Keratinocyte (primary cell): ENCODE data around the gene TAGLN3. TPM values are rescaled to one million over a fixed set of nuclear protein-coding genes. Genes with fewer than 3 reads are reported as not detected.

ENCODE experiments used
- DNase-seq: peaks from one replicate; pipeline ENCODE4 v3.0.0-alpha.2; 2011; ENCODE audit warnings: low read depth, missing footprints, low spot score
- FAIRE-seq: peaks from 2 replicates; lab custom pipeline; 2011; peaks lifted over from hg19 to GRCh38; lab: Jason Lieb, UNC
- H2AFZ ChIP-seq: 2 replicates; pipeline ENCODE4 v1.6.0; 2012; ENCODE audit warnings: low read length, control low read depth, inconsistent platforms; ENCODE audit not compliant: control insufficient read depth
- H3K27ac ChIP-seq: 2 replicates; pipeline ENCODE4 v1.5.1; 2011; ENCODE audit warnings: low read length; ENCODE audit not compliant: control insufficient read depth, insufficient read depth
- H3K27me3 ChIP-seq: 3 replicates; pipeline ENCODE4 v1.6.0; 2011; ENCODE audit warnings: low read length; ENCODE audit not compliant: control insufficient read depth, insufficient read depth; ENCODE audit errors: extremely low read depth
- H3K36me3 ChIP-seq, 2 experiments: 2 replicates in 1 of 2; 3 replicates in 1 of 2; pipeline ENCODE4 v1.5.1; 2011; ENCODE audit warnings: low read length in 2 of 2, mild to moderate bottlenecking in 1 of 2; ENCODE audit not compliant: control insufficient read depth in 2 of 2, insufficient read depth in 2 of 2; ENCODE audit errors: extremely low read depth in 1 of 2
- H3K4me1 ChIP-seq: 3 replicates; pipeline ENCODE4 v1.5.1; 2011; ENCODE audit warnings: low read length; ENCODE audit not compliant: control insufficient read depth, insufficient read depth; ENCODE audit errors: extremely low read depth
- H3K4me2 ChIP-seq: 3 replicates; pipeline ENCODE4 v1.6.0; 2011; ENCODE audit warnings: low read depth, low read length; ENCODE audit not compliant: control insufficient read depth, insufficient read depth; ENCODE audit errors: extremely low read depth
- H3K4me3 ChIP-seq, 3 experiments: fragments of 200-600 bp in 1 of 3; sonication (generic) in 1 of 3; 2 replicates in 2 of 3; 3 replicates in 1 of 3; pipeline ENCODE4 v1.5.1; 2011 to 2016; ENCODE audit warnings: low read length in 3 of 3, mild to moderate bottlenecking in 3 of 3, control low read depth in 2 of 3, inconsistent platforms in 1 of 3, low read depth in 1 of 3, mixed read lengths in 1 of 3, mixed run types in 1 of 3, moderate library complexity in 1 of 3; ENCODE audit not compliant: control insufficient read depth in 2 of 3, insufficient read depth in 2 of 3; ENCODE audit errors: extremely low read depth in 1 of 3
- H3K79me2 ChIP-seq: 2 replicates; pipeline ENCODE4 v1.6.0; 2012; ENCODE audit warnings: low read length; ENCODE audit not compliant: control insufficient read depth, insufficient read depth
- H3K9ac ChIP-seq: 3 replicates; pipeline ENCODE4 v1.6.0; 2011; ENCODE audit warnings: low read length; ENCODE audit not compliant: control insufficient read depth, insufficient read depth; ENCODE audit errors: extremely low read depth
- H3K9me1 ChIP-seq: 3 replicates; pipeline ENCODE4 v1.6.0; 2011; ENCODE audit warnings: low read length; ENCODE audit not compliant: control insufficient read depth, insufficient read depth; ENCODE audit errors: extremely low read depth
- H3K9me3 ChIP-seq: 2 replicates; pipeline ENCODE4 v1.5.1; 2012; ENCODE audit warnings: low read depth, low read length; ENCODE audit not compliant: control insufficient read depth
- H4K20me1 ChIP-seq: 3 replicates; pipeline ENCODE4 v1.6.0; 2011; ENCODE audit warnings: low read length; ENCODE audit not compliant: control insufficient read depth, insufficient read depth; ENCODE audit errors: extremely low read depth
- EZH2 ChIP-seq: IDR thresholded peaks from one replicate; pipeline ENCODE4 v1.6.1; 2012; ENCODE audit warnings: inconsistent platforms, mild to moderate bottlenecking, low read length, moderate library complexity
- dilution Hi-C: fragments of 300-500 bp; cut with MboI; formaldehyde crosslinking; loops from one replicate; pipeline ENCODE4 v1.7.0; 2020; ENCODE audit warnings: low sequenced_read_pairs; ENCODE audit not compliant: extremely low pct_ligation_motif_present
- polyA plus RNA-seq, 5 experiments: library from polyadenylated mRNA; depleted of rRNA in 3 of 5; stranded (reverse) in 3 of 5; stranded (forward) in 1 of 5; unstranded in 1 of 5; fragments of >200 nt; gene quantifications; 1 replicate in 1 of 5; 2 replicates in 3 of 5; 3 replicates in 1 of 5; pipeline versions ENCODE4 v1.2.1 to v1.2.3, GENCODE V29; 2011 to 2012; ENCODE audit warnings: missing spikeins in 2 of 5, low read depth in 1 of 5, low replicate concordance in 1 of 5
- TF ChIP-seq, protein P1 (sequence below), 3 experiments: IDR thresholded peaks in 1 of 3; conservative IDR thresholded peaks in 1 of 3; optimal IDR thresholded peaks in 1 of 3; 2 replicates in 2 of 3; 3 replicates in 1 of 3; pipeline versions ENCODE3 to v1.5.1; 2011; ENCODE audit warnings: low read length in 3 of 3, mild to moderate bottlenecking in 3 of 3, moderate library complexity in 2 of 3, control low read depth in 1 of 3, inconsistent platforms in 1 of 3; ENCODE audit not compliant: insufficient read depth in 2 of 3; ENCODE audit errors: extremely low read depth in 1 of 3

The TAGLN3 gene
- polyA plus RNA-seq, 1 donor (not counting 4 experiments of a cell fraction or from before 2014, with no cell fraction given) = 8.9 TPM

DNA sequence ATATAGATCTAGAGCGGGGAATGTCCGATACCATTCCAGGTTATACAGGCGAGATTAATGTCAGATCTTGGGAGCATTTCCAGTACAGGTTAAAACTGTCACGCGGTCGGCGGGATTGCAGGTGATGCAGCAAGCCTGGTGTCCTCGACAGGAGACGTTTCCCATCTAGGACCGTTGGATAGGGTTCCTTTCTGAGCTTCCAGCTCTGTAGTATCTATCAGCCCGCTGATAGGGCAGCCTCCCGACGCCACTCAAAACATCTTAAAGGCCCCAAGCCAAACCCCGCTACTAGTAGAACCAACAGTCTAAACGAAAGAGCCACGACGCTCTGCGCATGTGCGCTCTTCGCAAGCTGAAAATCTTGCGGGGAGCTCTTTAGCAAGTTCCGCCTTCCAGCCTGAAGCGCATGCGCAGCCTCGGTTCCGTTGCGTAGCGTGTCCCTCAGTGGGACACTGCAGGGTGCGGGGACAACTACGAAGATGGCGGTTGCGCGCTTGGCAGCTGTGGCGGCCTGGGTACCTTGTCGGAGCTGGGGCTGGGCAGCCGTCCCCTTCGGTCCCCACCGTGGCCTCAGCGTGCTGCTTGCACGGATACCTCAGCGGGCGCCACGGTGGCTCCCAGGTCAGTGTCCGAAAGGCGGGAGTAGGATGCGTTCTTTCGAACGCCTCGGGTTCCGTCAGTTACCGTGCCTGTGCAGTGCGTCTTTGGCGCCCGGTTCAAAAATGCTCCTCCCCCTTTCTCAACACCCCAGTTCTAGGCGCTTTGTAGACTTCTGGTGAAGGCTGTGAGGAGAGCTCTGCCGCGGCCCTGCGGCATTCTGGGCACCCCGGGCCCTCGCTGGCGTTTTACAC is 19.9 kb upstream of the TAGLN3 start, which contains the start of gene ABHD10:
ABHD10 (plus strand) TSS at position 444 of the 851 bp plus-strand sequence; CDS start at position 480, 36 bp downstream.
- peak within 1 kb of the TSS; percentile 72 to 84 (median 81) for H3K4me3 ChIP-seq
- dilution Hi-C loops = no loop called here

DNA sequence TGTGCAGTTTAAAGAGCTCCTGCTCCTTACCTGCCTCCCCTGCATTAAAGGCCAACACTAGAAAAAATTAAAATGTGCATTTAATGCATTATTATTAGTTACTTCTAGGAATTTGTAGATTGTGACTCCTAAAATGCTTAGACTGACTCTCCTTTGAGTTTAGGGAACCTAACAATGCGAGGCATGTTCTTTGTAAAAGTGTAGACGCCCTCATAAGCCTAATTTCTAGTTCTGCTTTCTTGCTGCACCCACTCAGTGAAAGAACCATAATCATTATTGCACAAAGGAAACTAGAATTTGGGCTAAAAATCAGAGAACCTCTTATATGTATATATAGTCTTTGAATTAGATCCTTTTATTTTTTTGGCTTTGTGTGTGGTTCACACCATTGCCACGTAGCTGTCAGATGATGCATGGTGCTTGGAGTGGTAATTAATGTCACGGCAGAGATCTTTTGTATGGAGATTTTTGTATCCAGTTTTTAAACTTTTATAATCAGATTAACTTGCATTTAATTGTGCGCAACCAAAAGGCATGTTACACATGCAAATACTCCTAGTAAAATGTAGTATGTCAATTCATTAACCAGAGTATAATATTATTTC is 19.2 kb upstream of the TAGLN3 start:
- Histone ChIP-seq H3K9me3 (no peaks in the 10 kb centered on the region), H3K9me1 (no peaks in the 10 kb centered on the region), H3K27me3 (no peaks in the 10 kb centered on the region), H3K36me3 (peaks cover 0 to 6% of the 10 kb centered on the region in 2 experiments), H4K20me1 (no peaks in the 10 kb centered on the region), H3K4me1 (peaks cover 8% of the 10 kb centered on the region), H3K9ac (peak overlapping the region; percentile 84), H3K4me2 (peak overlapping the region; percentile 73), H3K79me2 (peaks cover 20% of the 10 kb centered on the region), H3K4me3 (peak overlapping the region; percentile 72 to 84 (median 81)), H3K27ac (peak overlapping the region; percentile 68), H2AFZ (peak overlapping the region; percentile 90)
- DNase-seq (no peak), FAIRE-seq (peak; percentile 36)
- TF ChIP-seq EZH2 = no peak
- TF ChIP-seq, protein P1, sequence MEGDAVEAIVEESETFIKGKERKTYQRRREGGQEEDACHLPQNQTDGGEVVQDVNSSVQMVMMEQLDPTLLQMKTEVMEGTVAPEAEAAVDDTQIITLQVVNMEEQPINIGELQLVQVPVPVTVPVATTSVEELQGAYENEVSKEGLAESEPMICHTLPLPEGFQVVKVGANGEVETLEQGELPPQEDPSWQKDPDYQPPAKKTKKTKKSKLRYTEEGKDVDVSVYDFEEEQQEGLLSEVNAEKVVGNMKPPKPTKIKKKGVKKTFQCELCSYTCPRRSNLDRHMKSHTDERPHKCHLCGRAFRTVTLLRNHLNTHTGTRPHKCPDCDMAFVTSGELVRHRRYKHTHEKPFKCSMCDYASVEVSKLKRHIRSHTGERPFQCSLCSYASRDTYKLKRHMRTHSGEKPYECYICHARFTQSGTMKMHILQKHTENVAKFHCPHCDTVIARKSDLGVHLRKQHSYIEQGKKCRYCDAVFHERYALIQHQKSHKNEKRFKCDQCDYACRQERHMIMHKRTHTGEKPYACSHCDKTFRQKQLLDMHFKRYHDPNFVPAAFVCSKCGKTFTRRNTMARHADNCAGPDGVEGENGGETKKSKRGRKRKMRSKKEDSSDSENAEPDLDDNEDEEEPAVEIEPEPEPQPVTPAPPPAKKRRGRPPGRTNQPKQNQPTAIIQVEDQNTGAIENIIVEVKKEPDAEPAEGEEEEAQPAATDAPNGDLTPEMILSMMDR (optimal IDR thresholded peaks at IDR 0.05 in 1 of 3, IDR thresholded peaks at IDR 0.05 in 1 of 3, conservative IDR thresholded peaks at IDR 0.05 in 1 of 3; ENCODE audit: extremely low read depth in 1 of 3, insufficient read depth in 2 of 3, low read length in 3 of 3) = no peak
- dilution Hi-C loops = no loop called here

More for the DNA sequence above, 19.9 kb upstream of the TAGLN3 start, which contains the start of gene ABHD10:
- H3K4me2 ChIP-seq = peak within 1 kb of the TSS; percentile 73
- no peaks in the 10 kb centered on the region for H3K9me1 ChIP-seq
- peak within 1 kb of the TSS; percentile 90 for H2AFZ ChIP-seq
- H3K9me3 ChIP-seq = no peaks in the 10 kb centered on the region
- peaks cover 3 to 10% of the 10 kb centered on the region in 2 experiments for H3K36me3 ChIP-seq
- peak; percentile 98 for FAIRE-seq
- DNase-seq = peak; percentile 91
- H3K27me3 ChIP-seq = no peaks in the 10 kb centered on the region
- no peak for TF ChIP-seq EZH2
- TF ChIP-seq, protein P1 (optimal IDR thresholded peaks at IDR 0.05 in 1 of 3, IDR thresholded peaks at IDR 0.05 in 1 of 3, conservative IDR thresholded peaks at IDR 0.05 in 1 of 3; ENCODE audit: extremely low read depth in 1 of 3, insufficient read depth in 2 of 3, low read length in 3 of 3) = no peak
- peak within 1 kb of the TSS; percentile 68 for H3K27ac ChIP-seq
- peak within 1 kb of the TSS; percentile 84 for H3K9ac ChIP-seq
- peaks cover 8% of the 10 kb centered on the region for H3K4me1 ChIP-seq
- H3K79me2 ChIP-seq = peaks cover 20% of the 10 kb centered on the region
- H4K20me1 ChIP-seq = no peaks in the 10 kb centered on the region
